ENCODE data around the gene C1S. TPM values are rescaled to one million over a fixed set of nuclear protein-coding genes. Genes with fewer than 3 reads are reported as not detected.

The C1S gene
- total RNA-seq, 4 donors from 2014 or later: 137 to 470 (median 255) TPM

- 64 to 70% methylated on average over 1 of the region's 1 CpG for WGBS, 2 donors
- intact Hi-C loops (cut with DNase I): no loop called here
- H3K4me3 ChIP-seq (replicated peaks in 1 of 3): no peak overlapping the region
- no peaks in the 10 kb centered on the region for H3K27me3 ChIP-seq
- peaks cover 2 to 6% of the 10 kb centered on the region in 2 donors for H3K4me1 ChIP-seq
- TF ChIP-seq CTCF (IDR thresholded peaks at IDR 0.05) (no peak), POLR2A (IDR thresholded peaks at IDR 0.05) (no peak)
- no peak overlapping the region for H3K27ac ChIP-seq
- no peaks in the 10 kb centered on the region for H3K36me3 ChIP-seq
- H3K9me3 ChIP-seq: no peaks in the 10 kb centered on the region
- no peak for DNase-seq
These were observed 13.4 kb downstream of the C1S start for GRCh38 chr12:7073946-7074345.

GRCh38 chr12:7075518-7075917, 15.0 kb downstream of the C1S start:
- H3K4me1 ChIP-seq: peaks cover 13 to 20% of the 10 kb centered on the region in 2 donors
- no peak overlapping the region for H3K27ac ChIP-seq
- no peaks in the 10 kb centered on the region for H3K9me3 ChIP-seq
- TF ChIP-seq POLR2A (IDR thresholded peaks at IDR 0.05): no peak
- no peak for TF ChIP-seq CTCF (IDR thresholded peaks at IDR 0.05)
- DNase-seq: no peak
- no peaks in the 10 kb centered on the region for H3K36me3 ChIP-seq
- WGBS, 2 donors: 62 to 89% methylated on average over 3 of the region's 3 CpGs
- H3K4me3 ChIP-seq (replicated peaks in 1 of 3): no peak overlapping the region
- intact Hi-C loops (cut with DNase I): no loop called here
- H3K27me3 ChIP-seq: no peaks in the 10 kb centered on the region

- peaks cover 13 to 24% of the 10 kb centered on the region in 2 donors for H3K4me1 ChIP-seq
- TF ChIP-seq CTCF (IDR thresholded peaks at IDR 0.05) (no peak), POLR2A (IDR thresholded peaks at IDR 0.05) (no peak)
- H3K4me3 ChIP-seq (replicated peaks in 1 of 3): no peak overlapping the region
- no peaks in the 10 kb centered on the region for H3K27me3 ChIP-seq
- no peaks in the 10 kb centered on the region for H3K9me3 ChIP-seq
- no peaks in the 10 kb centered on the region for H3K36me3 ChIP-seq
- no peak overlapping the region for H3K27ac ChIP-seq
- intact Hi-C loops (cut with DNase I): no loop called here
- no peak for DNase-seq
- WGBS, 2 donors: 85 to 86% methylated on average over 3 of the region's 3 CpGs
These were observed 15.4 kb downstream of the C1S start for GRCh38 chr12:7075939-7076338.

- no peak for DNase-seq
- no peaks in the 10 kb centered on the region for H3K36me3 ChIP-seq
- H3K27ac ChIP-seq: no peak overlapping the region
- peaks cover 13 to 26% of the 10 kb centered on the region in 2 donors for H3K4me1 ChIP-seq
- H3K9me3 ChIP-seq: no peaks in the 10 kb centered on the region
- intact Hi-C loops (cut with DNase I): no loop called here
- 95% methylated on average over 4 of the region's 4 CpGs for WGBS, 2 donors
- no peak overlapping the region for H3K4me3 ChIP-seq (replicated peaks in 1 of 3)
- TF ChIP-seq CTCF (IDR thresholded peaks at IDR 0.05): no peak
- no peak for TF ChIP-seq POLR2A (IDR thresholded peaks at IDR 0.05)
- no peaks in the 10 kb centered on the region for H3K27me3 ChIP-seq
These were observed 16.0 kb downstream of the C1S start for GRCh38 chr12:7076493-7076892.

- H3K9me3 ChIP-seq: no peaks in the 10 kb centered on the region
- H3K27me3 ChIP-seq: no peaks in the 10 kb centered on the region
- intact Hi-C loops (cut with DNase I): no loop called here
- no peaks in the 10 kb centered on the region for H3K36me3 ChIP-seq
- 77 to 78% methylated on average over 4 of the region's 4 CpGs for WGBS, 2 donors
- no peak for DNase-seq
- no peak overlapping the region for H3K27ac ChIP-seq
- TF ChIP-seq POLR2A (IDR thresholded peaks at IDR 0.05): no peak
- TF ChIP-seq CTCF (IDR thresholded peaks at IDR 0.05): no peak
- no peak overlapping the region for H3K4me3 ChIP-seq (replicated peaks in 1 of 3)
- H3K4me1 ChIP-seq: peaks cover 13 to 26% of the 10 kb centered on the region in 2 donors
These were observed 17.6 kb downstream of the C1S start for GRCh38 chr12:7078163-7078562.
